ENCODE results near the gene FBXL7. TPM values are rescaled to one million over a fixed set of nuclear protein-coding genes. Genes with fewer than 3 reads are reported as not detected.

FBXL7 gene
- total RNA-seq, 2 experiments from 2014 or later: not detected

DNA sequence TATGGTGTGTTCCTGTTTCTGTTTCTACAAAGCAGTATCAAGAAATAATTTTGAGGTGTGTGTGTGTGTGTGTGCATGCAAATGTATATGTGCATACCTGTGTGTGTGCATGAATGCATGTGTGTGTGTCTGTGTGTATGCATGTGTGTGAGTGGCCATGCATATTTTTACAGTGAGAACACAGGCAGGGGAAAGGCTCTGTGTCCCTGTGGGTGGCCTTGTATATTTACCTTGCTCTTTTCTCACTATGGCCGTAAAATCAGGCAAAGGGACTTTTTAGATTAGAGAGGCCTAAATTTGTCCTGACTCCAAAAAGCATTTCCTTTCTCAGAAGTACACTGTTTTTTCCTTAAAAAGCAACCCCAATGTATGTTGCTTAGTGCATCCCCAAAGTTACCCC lies 386.2 kb downstream of the FBXL7 start:
- Mint-ChIP-seq H3K36me3 (ENCODE audit: low read depth) (no peaks in the 10 kb centered on the region), H3K9me3 (peaks cover 3% of the 10 kb centered on the region), H3K4me1 (ENCODE audit: low read depth) (no peaks in the 10 kb centered on the region), H3K4me3 (no peak overlapping the region), H3K27me3 (ENCODE audit: low read depth) (no peaks in the 10 kb centered on the region), H3K27ac (no peak overlapping the region)
- intact Hi-C loops (cut with micrococcal nuclease): no loop called here
- CTCF ChIA-PET: no interaction called here
- DNase-seq: no peak

- intact Hi-C loops (cut with micrococcal nuclease): no loop called here
These were observed 387.1 kb downstream of the FBXL7 start for GRCh38 chr5:15887093-15887492.

DNA sequence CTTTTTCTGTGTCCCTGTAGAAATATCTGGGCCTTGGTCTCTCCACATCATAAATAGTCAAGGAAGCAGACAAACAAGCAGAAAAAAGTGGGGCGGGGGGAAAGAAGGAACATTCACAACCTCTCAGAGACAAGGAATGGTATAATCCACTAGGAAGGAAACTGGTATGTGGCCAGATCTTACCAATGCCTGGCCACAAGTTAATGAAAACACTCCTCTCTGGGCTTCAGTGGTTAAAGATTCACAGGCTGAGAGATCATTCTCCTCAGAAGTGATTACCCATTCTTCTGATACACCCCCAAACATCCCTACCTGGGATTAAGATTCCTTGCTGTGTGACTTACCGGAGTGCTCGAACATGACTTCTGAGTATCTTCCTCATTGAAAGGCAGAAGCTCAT lies 389.0 kb downstream of the FBXL7 start:
- Mint-ChIP-seq H3K9me3 (peaks cover 6% of the 10 kb centered on the region), H3K4me3 (no peak overlapping the region), H3K27me3 (ENCODE audit: low read depth) (no peaks in the 10 kb centered on the region), H3K36me3 (ENCODE audit: low read depth) (no peaks in the 10 kb centered on the region), H3K4me1 (ENCODE audit: low read depth) (no peaks in the 10 kb centered on the region), H3K27ac (no peak overlapping the region)
- no peak for DNase-seq
- CTCF ChIA-PET: no interaction called here
- intact Hi-C loops (cut with micrococcal nuclease): no loop called here

More at GRCh38 chr5:15887093-15887492, 387.1 kb downstream of the FBXL7 start:
- Mint-ChIP-seq H3K4me1 (ENCODE audit: low read depth) (no peaks in the 10 kb centered on the region), H3K27ac (no peak overlapping the region), H3K27me3 (ENCODE audit: low read depth) (no peaks in the 10 kb centered on the region), H3K4me3 (no peak overlapping the region), H3K9me3 (peaks cover 4% of the 10 kb centered on the region), H3K36me3 (ENCODE audit: low read depth) (no peaks in the 10 kb centered on the region)
- CTCF ChIA-PET: no interaction called here
- no peak for DNase-seq

DNA sequence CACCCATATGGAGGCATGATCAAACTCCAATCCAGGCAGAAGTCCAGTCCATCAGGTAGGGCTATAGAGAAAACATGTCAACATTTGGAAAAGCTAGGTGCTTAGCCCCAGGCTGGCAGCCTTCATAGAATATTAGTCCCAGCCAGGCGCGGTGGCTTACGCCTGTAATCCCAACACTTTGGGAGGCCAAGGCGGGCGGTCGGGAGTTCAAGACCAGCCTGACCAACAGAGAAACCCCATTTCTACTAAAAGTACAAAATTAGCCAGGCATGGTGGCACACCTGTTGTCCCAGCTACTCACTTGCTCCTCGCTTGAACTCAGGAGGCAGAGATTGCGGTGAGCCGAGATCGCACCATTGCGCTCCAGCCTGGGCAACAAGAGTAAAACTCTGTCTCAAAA lies 393.9 kb downstream of the FBXL7 start:
- Mint-ChIP-seq H3K27me3 (ENCODE audit: low read depth) (no peaks in the 10 kb centered on the region), H3K9me3 (peaks cover 5% of the 10 kb centered on the region), H3K27ac (no peak overlapping the region), H3K4me3 (no peak overlapping the region), H3K36me3 (ENCODE audit: low read depth) (no peaks in the 10 kb centered on the region), H3K4me1 (ENCODE audit: low read depth) (no peaks in the 10 kb centered on the region)
- intact Hi-C loops (cut with micrococcal nuclease): no loop called here
- no peak for DNase-seq
- CTCF ChIA-PET: no interaction called here

- Mint-ChIP-seq H3K4me3 (no peak overlapping the region), H3K4me1 (ENCODE audit: low read depth) (no peaks in the 10 kb centered on the region), H3K27me3 (ENCODE audit: low read depth) (no peaks in the 10 kb centered on the region), H3K27ac (no peak overlapping the region), H3K36me3 (ENCODE audit: low read depth) (no peaks in the 10 kb centered on the region), H3K9me3 (no peaks in the 10 kb centered on the region)
- DNase-seq: no peak
- intact Hi-C loops (cut with micrococcal nuclease): no loop called here
- CTCF ChIA-PET: no interaction called here
These were observed 397.7 kb downstream of the FBXL7 start for GRCh38 chr5:15897656-15898055.

DNA sequence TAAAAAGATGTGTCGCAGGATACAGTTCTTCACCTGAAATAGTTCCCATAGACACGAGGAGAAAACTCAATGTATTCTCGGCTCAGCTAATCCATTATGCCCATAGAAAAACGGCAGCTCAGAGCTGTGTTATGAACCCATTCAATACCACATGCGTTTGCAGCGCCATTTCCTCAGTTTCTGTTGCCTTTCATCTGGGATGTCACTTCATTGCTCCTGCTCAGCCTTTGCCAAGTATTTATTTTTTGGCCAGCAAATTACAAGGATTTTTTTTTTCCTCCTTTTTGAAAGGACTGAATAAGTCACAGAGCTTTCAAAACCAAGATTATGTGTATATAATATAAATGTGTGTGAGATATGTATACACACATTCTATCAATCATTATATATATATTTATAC lies 398.7 kb downstream of the FBXL7 start:
- Mint-ChIP-seq H3K36me3 (ENCODE audit: low read depth) (no peaks in the 10 kb centered on the region), H3K27ac (no peak overlapping the region), H3K4me3 (no peak overlapping the region), H3K9me3 (no peaks in the 10 kb centered on the region), H3K4me1 (ENCODE audit: low read depth) (no peaks in the 10 kb centered on the region), H3K27me3 (ENCODE audit: low read depth) (no peaks in the 10 kb centered on the region)
- DNase-seq: no peak
- CTCF ChIA-PET: no interaction called here
- intact Hi-C loops (cut with micrococcal nuclease): no loop called here

- intact Hi-C loops (cut with micrococcal nuclease): no loop called here
- H3K36me3 Mint-ChIP-seq (ENCODE audit: low read depth): no peaks in the 10 kb centered on the region
- H3K9me3 Mint-ChIP-seq: no peaks in the 10 kb centered on the region
- H3K27me3 Mint-ChIP-seq (ENCODE audit: low read depth): no peaks in the 10 kb centered on the region
- H3K4me3 Mint-ChIP-seq: no peak overlapping the region
- CTCF ChIA-PET: no interaction called here
- H3K27ac Mint-ChIP-seq: no peak overlapping the region
- no peak for DNase-seq
- H3K4me1 Mint-ChIP-seq (ENCODE audit: low read depth): no peaks in the 10 kb centered on the region
These were observed 399.5 kb downstream of the FBXL7 start for GRCh38 chr5:15899481-15899880.

- Mint-ChIP-seq H3K36me3 (ENCODE audit: low read depth) (no peaks in the 10 kb centered on the region), H3K9me3 (no peaks in the 10 kb centered on the region)
- intact Hi-C loops (cut with micrococcal nuclease): no loop called here
These were observed 401.2 kb downstream of the FBXL7 start for GRCh38 chr5:15901151-15901550.

GRCh38 chr5:15902066-15902465 lies 402.1 kb downstream of the FBXL7 start:
- no peaks in the 10 kb centered on the region for H3K9me3 Mint-ChIP-seq
- no peaks in the 10 kb centered on the region for H3K4me1 Mint-ChIP-seq (ENCODE audit: low read depth)
- H3K27me3 Mint-ChIP-seq (ENCODE audit: low read depth): no peaks in the 10 kb centered on the region
- CTCF ChIA-PET: no interaction called here
- DNase-seq: no peak
- no peak overlapping the region for H3K27ac Mint-ChIP-seq
- H3K4me3 Mint-ChIP-seq: no peak overlapping the region
- intact Hi-C loops (cut with micrococcal nuclease): no loop called here
- H3K36me3 Mint-ChIP-seq (ENCODE audit: low read depth): no peaks in the 10 kb centered on the region

More at GRCh38 chr5:15901151-15901550, 401.2 kb downstream of the FBXL7 start:
- Mint-ChIP-seq H3K27ac (no peak overlapping the region), H3K4me1 (ENCODE audit: low read depth) (no peaks in the 10 kb centered on the region), H3K27me3 (ENCODE audit: low read depth) (no peaks in the 10 kb centered on the region), H3K4me3 (no peak overlapping the region)
- no peak for DNase-seq
- CTCF ChIA-PET: no interaction called here

DNA sequence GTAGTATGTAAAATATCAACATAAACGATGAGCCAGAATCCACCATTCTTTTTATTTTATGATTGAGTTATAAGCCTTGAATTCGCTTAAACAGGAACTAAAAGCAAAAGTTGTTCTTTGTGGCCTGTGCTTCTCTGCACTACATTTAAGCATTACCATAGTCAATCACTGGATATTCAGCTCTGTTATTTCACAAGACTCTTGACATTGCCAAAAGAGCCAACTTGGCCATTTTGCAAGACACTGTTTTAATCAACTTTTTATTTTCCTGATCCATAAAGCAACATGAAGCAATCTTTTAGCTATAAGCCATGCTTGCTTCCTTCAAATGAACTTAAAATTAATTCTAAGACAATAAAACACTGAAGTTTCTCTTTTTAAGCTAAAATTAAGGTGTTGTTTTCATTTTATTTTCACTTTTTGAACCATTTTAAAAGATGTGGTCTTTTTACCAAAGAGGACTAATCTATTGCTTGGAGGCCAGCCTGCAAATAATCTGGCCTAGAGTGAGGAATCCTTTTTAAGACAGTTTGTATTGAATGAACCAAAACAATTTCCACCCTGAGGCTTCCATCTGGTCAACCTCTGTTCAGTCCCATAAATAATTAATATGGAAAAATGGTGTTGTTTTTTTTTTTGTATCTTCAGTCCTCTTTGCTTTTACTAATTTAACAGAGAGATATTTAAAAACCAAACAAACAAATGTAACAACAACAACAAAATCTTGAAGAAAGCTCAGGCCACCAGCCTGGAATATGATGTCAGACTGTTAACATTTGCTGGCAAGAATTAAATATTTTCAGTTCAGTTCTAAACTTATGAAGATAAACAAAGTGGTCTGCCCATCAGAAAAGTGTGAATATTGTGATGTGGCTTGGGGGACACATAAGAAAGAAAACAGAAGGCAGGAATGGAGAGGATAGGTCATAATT lies 405.2 kb downstream of the FBXL7 start:
- H3K27ac Mint-ChIP-seq: no peak overlapping the region
- no peak overlapping the region for H3K4me3 Mint-ChIP-seq
- no peaks in the 10 kb centered on the region for H3K36me3 Mint-ChIP-seq (ENCODE audit: low read depth)
- CTCF ChIA-PET: no interaction called here
- DNase-seq: no peak
- H3K27me3 Mint-ChIP-seq (ENCODE audit: low read depth): no peaks in the 10 kb centered on the region
- no peaks in the 10 kb centered on the region for H3K9me3 Mint-ChIP-seq
- intact Hi-C loops (cut with micrococcal nuclease): no loop called here
- H3K4me1 Mint-ChIP-seq (ENCODE audit: low read depth): no peaks in the 10 kb centered on the region

- no peaks in the 10 kb centered on the region for H3K27me3 Mint-ChIP-seq (ENCODE audit: low read depth)
- H3K27ac Mint-ChIP-seq: no peak overlapping the region
- no peak overlapping the region for H3K4me3 Mint-ChIP-seq
- CTCF ChIA-PET: interaction anchor here (0.6 kb wide), 1 partner anchor 1450 kb away, joined by 3 read pairs; no protein-coding TSS in a partner anchor
- no peaks in the 10 kb centered on the region for H3K36me3 Mint-ChIP-seq (ENCODE audit: low read depth)
- intact Hi-C loops (cut with micrococcal nuclease): no loop called here
- no peak for DNase-seq
- no peaks in the 10 kb centered on the region for H3K4me1 Mint-ChIP-seq (ENCODE audit: low read depth)
- H3K9me3 Mint-ChIP-seq: peaks cover 6% of the 10 kb centered on the region
These were observed 414.7 kb downstream of the FBXL7 start for GRCh38 chr5:15914638-15915037.

DNA sequence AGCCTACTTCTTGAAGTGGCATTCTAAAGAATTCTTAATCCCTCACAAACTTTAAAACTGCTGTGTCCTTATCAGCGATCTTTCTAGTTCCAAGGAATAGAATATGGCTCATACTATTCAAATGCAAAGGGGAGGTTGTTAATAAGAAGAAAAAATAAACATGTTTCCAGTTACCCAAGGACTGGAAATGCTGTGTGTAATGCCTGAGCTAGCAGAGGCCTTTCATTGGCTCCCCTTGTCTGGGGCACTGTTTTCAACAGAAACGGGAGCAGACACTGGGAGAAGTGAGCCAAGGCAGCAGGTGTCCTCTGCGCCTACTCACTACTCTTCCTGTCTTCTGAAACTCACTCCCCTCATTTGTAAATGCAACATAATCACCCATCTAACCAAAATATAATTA lies 426.6 kb downstream of the FBXL7 start:
- Mint-ChIP-seq H3K27ac (no peak overlapping the region), H3K4me3 (no peak overlapping the region), H3K36me3 (ENCODE audit: low read depth) (no peaks in the 10 kb centered on the region), H3K27me3 (ENCODE audit: low read depth) (no peaks in the 10 kb centered on the region), H3K4me1 (ENCODE audit: low read depth) (no peaks in the 10 kb centered on the region), H3K9me3 (peaks cover 2% of the 10 kb centered on the region)
- intact Hi-C loops (cut with micrococcal nuclease): no loop called here
- CTCF ChIA-PET: no interaction called here
- DNase-seq: no peak

- Mint-ChIP-seq H3K4me3 (no peak overlapping the region), H3K36me3 (ENCODE audit: low read depth) (no peaks in the 10 kb centered on the region), H3K4me1 (ENCODE audit: low read depth) (no peaks in the 10 kb centered on the region), H3K27ac (no peak overlapping the region), H3K27me3 (ENCODE audit: low read depth) (no peaks in the 10 kb centered on the region), H3K9me3 (peaks cover 2% of the 10 kb centered on the region)
- CTCF ChIA-PET: no interaction called here
- intact Hi-C loops (cut with micrococcal nuclease): no loop called here
- DNase-seq: no peak
These were observed 427.9 kb downstream of the FBXL7 start for GRCh38 chr5:15927710-15928380.
